H1 (cell line): ENCODE data around the gene ANGPTL4. TPM values are rescaled to one million over a fixed set of nuclear protein-coding genes. Genes with fewer than 3 reads are reported as not detected.

Source experiments
- CTCF ChIA-PET: fragments of 300-600 bp; sonication (Branson Sonifier 250); formaldehyde crosslinking; loops from one replicate; lab custom pipeline; 2021; ENCODE audit not compliant: partially characterized antibody; lab: Charles Lee
- POLR2A ChIA-PET: fragments of 300-600 bp; sonication (Branson Sonifier 250); formaldehyde crosslinking; loops from one replicate; lab custom pipeline; 2021; ENCODE audit warnings: inconsistent platforms; ENCODE audit not compliant: partially characterized antibody; lab: Charles Lee
- DNase-seq, 2 experiments: peaks; one replicate each; pipeline versions ENCODE4 v3.0.0 to v3.0.0-alpha.2; 2010 to 2022; ENCODE audit warnings: low spot score in 2 of 2, low read depth in 1 of 2, mixed read lengths in 1 of 2
- FAIRE-seq: peaks from 2 replicates; lab custom pipeline; 2011; peaks lifted over from hg19 to GRCh38; lab: Jason Lieb, UNC
- H2AFZ ChIP-seq: 2 replicates; pipeline ENCODE4 v1.8.1; 2012; ENCODE audit warnings: low read length, inconsistent platforms
- H2AK5ac ChIP-seq: 2 replicates; pipeline ENCODE4 v1.6.1; 2013; ENCODE audit warnings: low read depth, low read length
- H2BK120ac ChIP-seq: replicated peaks from 2 replicates; pipeline ENCODE3; 2013; ENCODE audit warnings: low read depth, low read length, inconsistent platforms
- H2BK12ac ChIP-seq: 2 replicates; pipeline ENCODE4 v1.6.1; 2013; ENCODE audit warnings: low read depth, low read length
- H2BK15ac ChIP-seq: 2 replicates; pipeline ENCODE4 v1.6.1; 2013; ENCODE audit warnings: low read length
- H2BK20ac ChIP-seq: 2 replicates; pipeline ENCODE4 v1.6.1; 2013; ENCODE audit warnings: low read length
- H2BK5ac ChIP-seq: 2 replicates; pipeline ENCODE4 v1.6.1; 2013; ENCODE audit warnings: low read depth, low read length
- H3K14ac ChIP-seq: 2 replicates; pipeline ENCODE4 v1.6.1; 2013; ENCODE audit warnings: inconsistent platforms; ENCODE audit not compliant: insufficient read length
- H3K18ac ChIP-seq: 2 replicates; pipeline ENCODE4 v1.6.1; 2013; ENCODE audit warnings: low read length; ENCODE audit errors: extremely low read depth
- H3K23ac ChIP-seq: 2 replicates; pipeline ENCODE4 v1.6.1; 2013; ENCODE audit warnings: inconsistent platforms; ENCODE audit not compliant: insufficient read length
- H3K23me2 ChIP-seq: 2 replicates; pipeline ENCODE4 v1.6.1; 2013; ENCODE audit warnings: low read depth, low read length
- H3K27ac ChIP-seq: 2 replicates; pipeline ENCODE4 v1.6.1; 2011; ENCODE audit warnings: low read depth, low read length, inconsistent platforms
- H3K27me3 ChIP-seq, 4 experiments: replicated peaks in 1 of 4; 1 replicate in 1 of 4; 2 replicates in 3 of 4; pipeline versions ENCODE4 v1.6.1 to v1.8.1; 2011 to 2013; ENCODE audit warnings: low read length in 3 of 4, mild to moderate bottlenecking in 3 of 4, inconsistent platforms in 2 of 4, mixed read lengths in 2 of 4, moderate library complexity in 1 of 4; ENCODE audit not compliant: control insufficient read depth in 3 of 4, insufficient read depth in 3 of 4; ENCODE audit errors: extremely low read depth in 1 of 4
- H3K36me3 ChIP-seq, 4 experiments: 2 replicates each; pipeline versions ENCODE4 v1.6.1 to v1.8.1; 2011 to 2013; ENCODE audit warnings: mild to moderate bottlenecking in 4 of 4, low read length in 3 of 4, moderate library complexity in 2 of 4, control low read depth in 1 of 4, inconsistent platforms in 1 of 4; ENCODE audit not compliant: insufficient read depth in 4 of 4, control insufficient read depth in 2 of 4
- H3K4ac ChIP-seq: replicated peaks from 2 replicates; pipeline ENCODE3; 2013; ENCODE audit warnings: low read length, low read depth, mixed read lengths, inconsistent platforms; ENCODE audit not compliant: insufficient read length
- H3K4me1 ChIP-seq, 4 experiments: replicated peaks in 1 of 4; 1 replicate in 1 of 4; 2 replicates in 3 of 4; pipeline versions ENCODE4 v1.6.1 to v1.8.1; 2011 to 2013; ENCODE audit warnings: low read length in 3 of 4, inconsistent platforms in 2 of 4, mixed read lengths in 1 of 4; ENCODE audit not compliant: insufficient read depth in 4 of 4, control insufficient read depth in 3 of 4
- H3K4me2 ChIP-seq, 2 experiments: 2 replicates each; pipeline versions ENCODE4 v1.6.1 to v1.8.1; 2011 to 2013; ENCODE audit warnings: low read depth in 2 of 2, low read length in 2 of 2, control low read depth in 1 of 2, inconsistent platforms in 1 of 2, mild to moderate bottlenecking in 1 of 2; ENCODE audit not compliant: insufficient read depth in 1 of 2
- H3K4me3 ChIP-seq, 4 experiments: fragments of 200-600, 300-600 bp in 1 of 4; sonication (generic), shearing (Covaris generic), sonication (Bioruptor Twin) in 1 of 4; 2 replicates each; pipeline versions ENCODE4 v1.5.1 to v1.8.1; 2011 to 2016; ENCODE audit warnings: low read length in 4 of 4, low read depth in 3 of 4, control low read depth in 2 of 4, inconsistent platforms in 2 of 4, mild to moderate bottlenecking in 2 of 4, mixed read lengths in 1 of 4, moderate library complexity in 1 of 4; ENCODE audit not compliant: insufficient read depth in 2 of 4; ENCODE audit errors: extremely low read depth in 1 of 4
- H3K56ac ChIP-seq: replicated peaks from 2 replicates; pipeline ENCODE3; 2013; ENCODE audit warnings: low read depth, mild to moderate bottlenecking, mixed read lengths, low read length, inconsistent platforms; ENCODE audit not compliant: insufficient read length
- H3K79me1 ChIP-seq: 2 replicates; pipeline ENCODE4 v1.6.1; 2013; ENCODE audit warnings: low read depth, low read length, control low read depth
- H3K79me2 ChIP-seq, 2 experiments: 2 replicates each; pipeline versions ENCODE4 v1.6.1 to v1.8.1; 2012 to 2013; ENCODE audit warnings: low read length in 2 of 2, mild to moderate bottlenecking in 2 of 2, inconsistent platforms in 1 of 2; ENCODE audit not compliant: insufficient read depth in 2 of 2, control insufficient read depth in 1 of 2
- H3K9ac ChIP-seq, 4 experiments: replicated peaks in 1 of 4; 1 replicate in 1 of 4; 2 replicates in 3 of 4; pipeline versions ENCODE4 v1.6.1 to v1.8.1; 2011 to 2013; ENCODE audit warnings: low read depth in 3 of 4, low read length in 3 of 4, control low read depth in 2 of 4, mild to moderate bottlenecking in 2 of 4, moderate library complexity in 2 of 4, inconsistent platforms in 1 of 4; ENCODE audit errors: extremely low read depth in 1 of 4
- H3K9me3 ChIP-seq, 2 experiments: 2 replicates each; pipeline versions ENCODE4 v1.6.1 to v1.8.1; 2012 to 2013; ENCODE audit warnings: mild to moderate bottlenecking in 2 of 2, moderate library complexity in 2 of 2, control low read depth in 1 of 2, inconsistent platforms in 1 of 2, low read depth in 1 of 2, low read length in 1 of 2, mixed read lengths in 1 of 2; ENCODE audit not compliant: insufficient read depth in 2 of 2
- H4K20me1 ChIP-seq, 2 experiments: replicated peaks in 1 of 2; 2 replicates each; pipeline versions ENCODE3 to v1.8.1; 2011 to 2013; ENCODE audit warnings: inconsistent platforms in 2 of 2, low read length in 2 of 2, mild to moderate bottlenecking in 1 of 2; ENCODE audit not compliant: insufficient read depth in 2 of 2, control insufficient read depth in 1 of 2
- H4K5ac ChIP-seq: 2 replicates; pipeline ENCODE4 v1.6.1; 2013; ENCODE audit warnings: low read length, low read depth, mixed read lengths, inconsistent platforms; ENCODE audit not compliant: insufficient read length
- H4K8ac ChIP-seq: 2 replicates; pipeline ENCODE4 v1.8.0; 2013; ENCODE audit warnings: mild to moderate bottlenecking, moderate library complexity, low read length, inconsistent platforms; ENCODE audit not compliant: insufficient read depth; ENCODE audit errors: extremely low read depth
- H4K91ac ChIP-seq: replicated peaks from 2 replicates; pipeline ENCODE3; 2013; ENCODE audit warnings: low read length, mixed read lengths, inconsistent platforms; ENCODE audit not compliant: insufficient read length
- CBX8 ChIP-seq: fragments of 300-800, 300-1000 bp; sonication (generic); IDR thresholded peaks from 2 replicates; pipeline ENCODE4 v1.7.1; 2016; ENCODE audit warnings: low read depth, low read length, borderline replicate concordance
- CTBP2 ChIP-seq: IDR thresholded peaks from 2 replicates; pipeline ENCODE4 v1.7.0; 2011; ENCODE audit warnings: borderline replicate concordance, mild to moderate bottlenecking, moderate library complexity, mixed read lengths, low read length; ENCODE audit not compliant: insufficient read depth, insufficient read length
- E2F6 ChIP-seq: IDR thresholded peaks from 2 replicates; pipeline ENCODE4 v1.6.1; 2012; ENCODE audit warnings: inconsistent platforms
- JUND ChIP-seq: IDR thresholded peaks from 2 replicates; pipeline ENCODE4 v1.6.1; 2011; ENCODE audit warnings: mild to moderate bottlenecking, improper control_type of control experiment, low read length
- KDM4A ChIP-seq: IDR thresholded peaks from one replicate; pipeline ENCODE4 v1.7.1; 2012; ENCODE audit warnings: low read depth, mild to moderate bottlenecking, moderate library complexity, low read length, inconsistent platforms; ENCODE audit not compliant: severe bottlenecking
- RBBP5 ChIP-seq: IDR thresholded peaks from 2 replicates; pipeline ENCODE4 v1.7.1; 2012; ENCODE audit warnings: low read depth, mild to moderate bottlenecking, inconsistent platforms, low read length, moderate library complexity, borderline replicate concordance
- RNF2 ChIP-seq: fragments of 200-900, 300-1000 bp; sonication (generic); IDR thresholded peaks from 2 replicates; pipeline ENCODE4 v1.7.1; 2016; ENCODE audit warnings: borderline replicate concordance, low read depth, mild to moderate bottlenecking, antibody characterized with exemption, low read length; ENCODE audit not compliant: poor library complexity, severe bottlenecking; ENCODE audit errors: missing control alignments
- WGBS, 2 experiments: shearing (Covaris generic) in 1 of 2; methylation state at CpG; one replicate each; pipeline versions ENCODE4 v1.1.6 to v1.1.7; 2013 to 2015; ENCODE audit warnings: low lambda C conversion rate in 2 of 2, mixed read lengths in 2 of 2, inconsistent platforms in 1 of 2, low coverage in 1 of 2, missing lambda C conversion rate in 1 of 2; ENCODE audit not compliant: insufficient replicate concordance in 2 of 2, insufficient coverage in 1 of 2, insufficient read length in 1 of 2; ENCODE audit errors: extremely low coverage in 1 of 2, missing lambda C conversion rate in 1 of 2; 5-methylcytosine and 5-hydroxymethylcytosine counted together
- polyA plus RNA-seq, 7 experiments: library from polyadenylated mRNA; depleted of rRNA in 3 of 7; stranded (reverse) in 5 of 7; unstranded in 2 of 7; fragments of >200 nt in 5 of 7; fragments of 200-250 nt in 2 of 7; gene quantifications; 1 replicate in 5 of 7; 2 replicates in 1 of 7; 4 replicates in 1 of 7; pipeline versions ENCODE4 v1.2.1 to v1.2.3, GENCODE V29; 2011 to 2013; ENCODE audit warnings: missing spikeins in 2 of 7, mixed read lengths in 2 of 7
- total RNA-seq: library from RNA; stranded (reverse); fragmentation: NEBNext Ultra II Directional; extraction: Animal tissue kit (Norgen Biotek cat#: 25700); gene quantifications from 2 replicates; pipeline ENCODE4 v1.2.1, GENCODE V29; 2021
- TF ChIP-seq, protein P1 (sequence below): IDR thresholded peaks from 2 replicates; pipeline ENCODE4 v1.6.1; 2012; ENCODE audit warnings: inconsistent platforms

Gene ANGPTL4
- total and polyA plus RNA-seq, 2 of the 8 experiments (the other 6 are each of a cell fraction or from before 2014, with no cell fraction given) = 2.3 to 6.5 TPM

GRCh38 chr19:8332976-8333766 lies 30.8 kb upstream of the ANGPTL4 start:
- H3K27me3 ChIP-seq = peaks cover 21 to 38% (median 33%) of the 10 kb centered on the region in 4 experiments
- DNase-seq (peak in 1 of 2 experiments; percentile 70), FAIRE-seq (no peak)
- peaks cover 0 to 4% (median 0%) of the 10 kb centered on the region in 4 experiments; a peak in 1 of 8 replicates for H3K36me3 ChIP-seq
- H3K9me3 ChIP-seq = no peaks in the 10 kb centered on the region
- no peak overlapping the region for H2BK120ac ChIP-seq
- H2BK12ac ChIP-seq = 0 out of 2 replicates have a peak overlapping the region, but pooled peaks have one; percentile 27
- no peak overlapping the region for H2BK15ac ChIP-seq
- H3K4me3 ChIP-seq = peak overlapping the region; percentile 40 to 56 (median 44)
- no peaks in the 10 kb centered on the region for H3K79me1 ChIP-seq
- H3K27ac ChIP-seq = no peak overlapping the region
- H3K4me1 ChIP-seq = peaks cover 0 to 17% (median 8%) of the 10 kb centered on the region in 4 experiments; a peak in 6 of 7 replicates
- no peak overlapping the region for H3K14ac ChIP-seq
- ChIA-PET POLR2A (interaction anchor here (1.3 to 27.1 kb wide), 5 partner anchors 9 to 181 kb away, joined by 4 to 583 read pairs (median 11); partner anchors contain the start of genes ANGPTL4, CD320, KANK3 and NDUFA7), CTCF (interaction anchor here (0.7 to 3.7 kb wide), 6 partner anchors 11 to 281 kb away, joined by 3 to 32 read pairs (median 8); partner anchors contain the start of genes CCL25, NDUFA7 and RPS28)
- H3K23ac ChIP-seq = no peak overlapping the region
- H2AK5ac ChIP-seq = no peak overlapping the region
- H4K20me1 ChIP-seq = no peaks in the 10 kb centered on the region
- H3K23me2 ChIP-seq = peaks cover 16% of the 10 kb centered on the region; the same call in 1 of the 2 replicates
- H3K56ac ChIP-seq = no peak overlapping the region
- peak overlapping the region; percentile 81 to 85 for H3K4me2 ChIP-seq
- H2BK5ac ChIP-seq = no peak overlapping the region
- no peak overlapping the region for H3K4ac ChIP-seq
- H4K91ac ChIP-seq = no peak overlapping the region
- H4K5ac ChIP-seq = no peak overlapping the region
- peak overlapping the region; percentile 51; the same call in 1 of the 2 replicates for H3K18ac ChIP-seq
- no peak overlapping the region for H3K9ac ChIP-seq
- no peak overlapping the region; the same call in none of the 2 replicates for H4K8ac ChIP-seq
- no peak overlapping the region for H2BK20ac ChIP-seq
- WGBS, 2 experiments = 16% methylated on average over 43 of the region's 52 CpGs; no CpG with 5 or more reads in 1 of the 2 experiments
- no peaks in the 10 kb centered on the region for H3K79me2 ChIP-seq
- no peak overlapping the region; the same call in 1 of the 2 replicates for H2AFZ ChIP-seq
- TF ChIP-seq RNF2 (peak; percentile 41), JUND (no peak), CTBP2 (no peak), RBBP5 (peak; percentile 14; the same call in 1 of the 2 replicates), E2F6 (peak; percentile 63), KDM4A (peak; percentile 43), CBX8 (no peak)
- TF ChIP-seq, protein P1, sequence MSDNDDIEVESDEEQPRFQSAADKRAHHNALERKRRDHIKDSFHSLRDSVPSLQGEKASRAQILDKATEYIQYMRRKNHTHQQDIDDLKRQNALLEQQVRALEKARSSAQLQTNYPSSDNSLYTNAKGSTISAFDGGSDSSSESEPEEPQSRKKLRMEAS = peak; percentile 93
